GM10266 (cell line): Measurements from ENCODE around the gene UTP18.
A peak's percentile ranks its signal among the peaks of the same experiment; 100 is the strongest.
"Not testable (repeated sequence)": the region's sequence is repeated elsewhere in the genome, so short reads cannot be mapped to it uniquely, and the experiment has no call there.

Experiments
- DNase-seq: peaks from one replicate; pipeline ENCODE4 v3.0.0; 2012; ENCODE audit errors: extremely low spot score
- TF ChIP-seq, protein P1 (sequence below): IDR thresholded peaks from 2 replicates; pipeline ENCODE4 v1.5.1; 2012; ENCODE audit warnings: mild to moderate bottlenecking, low read depth; ENCODE audit not compliant: control insufficient read depth, insufficient read depth; ENCODE audit errors: missing control alignments

UTP18 gene

GRCh38 chr17:51272812-51273211 lies 12.5 kb downstream of the UTP18 start:
- DNase-seq: no peak
- TF ChIP-seq, protein P1, sequence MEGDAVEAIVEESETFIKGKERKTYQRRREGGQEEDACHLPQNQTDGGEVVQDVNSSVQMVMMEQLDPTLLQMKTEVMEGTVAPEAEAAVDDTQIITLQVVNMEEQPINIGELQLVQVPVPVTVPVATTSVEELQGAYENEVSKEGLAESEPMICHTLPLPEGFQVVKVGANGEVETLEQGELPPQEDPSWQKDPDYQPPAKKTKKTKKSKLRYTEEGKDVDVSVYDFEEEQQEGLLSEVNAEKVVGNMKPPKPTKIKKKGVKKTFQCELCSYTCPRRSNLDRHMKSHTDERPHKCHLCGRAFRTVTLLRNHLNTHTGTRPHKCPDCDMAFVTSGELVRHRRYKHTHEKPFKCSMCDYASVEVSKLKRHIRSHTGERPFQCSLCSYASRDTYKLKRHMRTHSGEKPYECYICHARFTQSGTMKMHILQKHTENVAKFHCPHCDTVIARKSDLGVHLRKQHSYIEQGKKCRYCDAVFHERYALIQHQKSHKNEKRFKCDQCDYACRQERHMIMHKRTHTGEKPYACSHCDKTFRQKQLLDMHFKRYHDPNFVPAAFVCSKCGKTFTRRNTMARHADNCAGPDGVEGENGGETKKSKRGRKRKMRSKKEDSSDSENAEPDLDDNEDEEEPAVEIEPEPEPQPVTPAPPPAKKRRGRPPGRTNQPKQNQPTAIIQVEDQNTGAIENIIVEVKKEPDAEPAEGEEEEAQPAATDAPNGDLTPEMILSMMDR: no peak

GRCh38 chr17:51275381-51275780 lies 15.0 kb downstream of the UTP18 start:
- no peak for DNase-seq

GRCh38 chr17:51279183-51279582 lies 18.8 kb downstream of the UTP18 start:
- DNase-seq: no peak
- TF ChIP-seq, protein P1: no peak

More at GRCh38 chr17:51275381-51275780, 15.0 kb downstream of the UTP18 start:
- TF ChIP-seq, protein P1: no peak

- no peak for DNase-seq
- TF ChIP-seq, protein P1: no peak
Observed at GRCh38 chr17:51287412-51287811, 27.1 kb downstream of the UTP18 start.

DNA sequence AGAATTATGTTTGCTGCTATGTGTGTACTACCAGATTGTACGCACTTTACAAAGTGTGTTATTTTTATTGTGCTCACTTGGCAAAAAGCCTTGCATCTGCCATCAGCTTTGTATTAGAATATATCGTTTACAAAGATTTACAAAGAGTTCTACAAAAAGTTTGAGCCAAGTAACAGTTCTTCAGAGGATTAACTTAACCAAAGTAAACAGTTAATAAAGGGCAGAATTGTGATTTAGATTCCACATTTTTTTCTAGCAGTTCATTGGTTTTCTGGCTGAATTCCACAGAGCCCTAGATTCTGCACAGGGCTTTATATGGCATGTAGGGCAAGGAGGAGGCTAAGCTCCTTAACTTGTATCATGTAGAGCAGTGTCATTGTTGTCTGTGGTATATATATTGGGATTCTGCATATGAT lies 29.4 kb downstream of the UTP18 start:
- no peak for DNase-seq
- TF ChIP-seq, protein P1: no peak

GRCh38 chr17:51294338-51294737 lies 34.0 kb downstream of the UTP18 start:
- DNase-seq: not testable (repeated sequence)

DNA sequence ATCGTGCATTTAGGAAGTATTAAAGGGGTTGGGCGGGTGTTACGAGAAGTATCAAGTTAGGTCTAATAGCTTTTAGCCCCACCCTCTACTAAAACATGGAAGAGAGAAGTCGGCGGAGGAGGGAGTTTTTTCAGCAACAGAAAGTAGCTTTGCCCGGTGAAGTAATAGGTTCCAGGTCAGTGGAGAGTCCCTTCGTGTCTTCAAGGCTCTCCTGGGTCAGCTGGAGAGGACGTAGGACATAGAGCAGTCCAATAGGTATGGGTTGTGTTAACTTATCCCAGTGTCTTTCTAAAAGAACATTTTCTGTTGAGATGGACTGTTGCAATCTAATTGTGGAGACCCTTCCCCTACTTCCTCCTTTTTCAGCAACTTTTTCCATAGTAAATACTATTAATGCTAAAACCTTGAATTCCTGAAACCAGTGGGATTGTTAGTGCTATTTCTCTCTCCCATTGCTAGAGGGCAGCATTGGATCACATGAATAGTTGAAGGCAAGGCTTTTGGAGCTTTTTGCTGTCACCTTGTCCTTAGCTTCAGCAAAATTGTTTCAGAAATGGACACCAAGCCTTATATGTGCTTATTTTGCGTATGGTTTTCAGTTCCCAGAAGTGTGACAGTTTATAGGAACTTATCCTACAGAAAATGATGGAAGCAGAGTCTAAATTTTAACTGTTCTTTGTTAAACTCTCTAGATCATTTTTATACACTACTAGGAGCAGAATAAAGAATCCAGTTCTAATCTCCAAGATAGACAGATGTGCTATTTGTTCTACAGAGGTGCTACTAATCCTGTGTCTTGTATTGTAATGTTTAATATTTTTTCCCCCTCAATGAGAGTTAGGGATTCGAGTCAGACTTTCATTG lies 38.4 kb downstream of the UTP18 start:
- DNase-seq: peak; percentile 14
- TF ChIP-seq, protein P1: peak; percentile 58
